K562 (cell line): Measurements from ENCODE around the gene NUDT1.

ENCODE experiments used
- ASH1L ChIP-seq: fragments of 450-650 bp; IDR thresholded peaks from 2 replicates; pipeline ENCODE4 v1.6.1; 2018; ENCODE audit warnings: borderline replicate concordance, mild to moderate bottlenecking, low read depth; ENCODE audit not compliant: partially characterized antibody
- CAMTA2 ChIP-seq: fragments of 250-450 bp; sonication (Bioruptor Pico); conservative IDR thresholded peaks from 2 replicates; pipeline ENCODE4 v1.5.1; 2022
- CTCF ChIP-seq, 3 experiments: IDR thresholded peaks in 2 of 3; conservative IDR thresholded peaks in 1 of 3; 2 replicates each; pipeline ENCODE4 v1.5.1; 2011 to 2012; ENCODE audit warnings: low read length in 3 of 3, mild to moderate bottlenecking in 3 of 3, control low read depth in 2 of 3, improper control_type of control experiment in 1 of 3, inconsistent platforms in 1 of 3, low read depth in 1 of 3, mixed read lengths in 1 of 3, moderate library complexity in 1 of 3; ENCODE audit not compliant: insufficient read depth in 2 of 3
- HDAC6 ChIP-seq: IDR thresholded peaks from 2 replicates; pipeline ENCODE4 v1.6.1; 2012; ENCODE audit warnings: low read depth, mild to moderate bottlenecking, control low read depth, inconsistent platforms, low read length, moderate library complexity
- KHSRP ChIP-seq: fragments of 450-650 bp; IDR thresholded peaks from 2 replicates; pipeline ENCODE4 v1.6.1; 2017
- MCM3 ChIP-seq: fragments of 450-650 bp; IDR thresholded peaks from 2 replicates; pipeline ENCODE4 v1.6.1; 2016
- MYC ChIP-seq, 2 experiments: fragments of 250-450 bp in 1 of 2; sonication (Bioruptor Pico) in 1 of 2; IDR thresholded peaks; 2 replicates each; pipeline versions ENCODE4 v1.5.1 to v1.6.1; 2012 to 2021; ENCODE audit warnings: low read depth in 2 of 2, borderline replicate concordance in 1 of 2, improper control_type of control experiment in 1 of 2, low read length in 1 of 2, mild to moderate bottlenecking in 1 of 2, moderate library complexity in 1 of 2
- TGIF2 ChIP-seq: sonication (generic); formaldehyde crosslinking; IDR thresholded peaks from 2 replicates; pipeline ENCODE4 v1.8.1; 2022; ENCODE audit warnings: mild to moderate bottlenecking, missing genetic modification reagents, moderate library complexity
- TSHZ1 ChIP-seq: fragments of 250-450 bp; sonication (Bioruptor Pico); IDR thresholded peaks from 2 replicates; pipeline ENCODE4 v1.4.0; 2020; ENCODE audit warnings: mild to moderate bottlenecking, moderate library complexity
- ZEB2 ChIP-seq: fragments of 450-650 bp; IDR thresholded peaks from 2 replicates; pipeline ENCODE4 v1.6.1; 2016
- ZNF232 ChIP-seq: sonication (generic); formaldehyde crosslinking; IDR thresholded peaks from 2 replicates; pipeline ENCODE4 v1.8.0; 2022; ENCODE audit warnings: mild to moderate bottlenecking, missing genetic modification reagents
- ZNF347 ChIP-seq: fragments of 450-650 bp; formaldehyde crosslinking; IDR thresholded peaks from 2 replicates; pipeline ENCODE4 v1.4.0; 2020; ENCODE audit warnings: low read depth, mild to moderate bottlenecking, moderate library complexity

DNA sequence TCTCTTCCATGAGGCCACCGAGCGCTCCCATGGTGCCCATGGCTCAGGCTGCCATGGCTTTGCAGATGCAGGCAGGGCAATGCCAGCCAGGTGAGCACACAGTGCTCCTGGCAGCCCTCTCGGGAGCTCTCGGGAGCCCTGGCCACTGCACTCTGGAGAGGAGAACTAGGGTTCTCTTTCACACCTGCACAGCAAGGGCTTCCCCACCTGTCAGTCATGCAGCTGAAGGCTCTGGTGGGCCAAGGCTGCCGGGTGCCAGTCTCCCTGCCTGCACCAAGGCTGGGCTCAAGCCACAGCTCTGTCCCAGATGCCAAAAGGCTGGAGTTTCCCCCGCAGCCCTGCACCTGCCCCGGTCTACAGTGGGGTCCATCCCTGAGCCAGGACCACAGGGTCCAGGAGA lies 32.6 kb downstream of the NUDT1 start:
- TF ChIP-seq CTCF (IDR thresholded peaks at IDR 0.05 in 2 of 3, conservative IDR thresholded peaks at IDR 0.05 in 1 of 3; ENCODE audit: insufficient read depth in 2 of 3, low read depth in 1 of 3, low read length in 3 of 3) = no peak
- TF ChIP-seq HDAC6 = no peak
- TF ChIP-seq ZEB2 = no peak
- TF ChIP-seq ZNF347 (CRISPR knock-in tag) = no peak
- no peak for TF ChIP-seq KHSRP
- TF ChIP-seq CAMTA2 (CRISPR knock-in tag) = no peak
- TF ChIP-seq TGIF2 = no peak
- TF ChIP-seq ASH1L = no peak
- no peak for TF ChIP-seq MYC (IDR thresholded peaks at IDR 0.05; ENCODE audit: low read depth, low read length)
- no peak for TF ChIP-seq MYC (CRISPR knock-in tag; IDR thresholded peaks at IDR 0.05; ENCODE audit: borderline replicate concordance, low read depth)
- no peak for TF ChIP-seq MCM3
- no peak for TF ChIP-seq TSHZ1 (CRISPR knock-in tag)
- no peak for TF ChIP-seq ZNF232 (CRISPR knock-in tag)
